B cell (primary cell): Measurements from ENCODE around the gene LRRC47. TPM values are rescaled to one million over a fixed set of nuclear protein-coding genes. Genes with fewer than 3 reads are reported as not detected.

Source experiments
- ATAC-seq: fragments of 200-7000 bp; cut with Tn5 transposase; one replicate; pipeline ENCODE4 v1.10.0; 2021; ENCODE audit warnings: low read depth, mild to moderate bottlenecking, moderate number of reproducible peaks, moderate library complexity
- CTCF ChIA-PET: fragments of 350-600 bp; sonication (Branson Sonifier 250); formaldehyde crosslinking; loops from one replicate; lab custom pipeline; 2021; ENCODE audit warnings: antibody characterized with exemption, inconsistent platforms; lab: Charles Lee
- POLR2A ChIA-PET: fragments of 350-600 bp; sonication (Branson Sonifier 250); formaldehyde crosslinking; loops from one replicate; lab custom pipeline; 2021; ENCODE audit warnings: antibody characterized with exemption; lab: Charles Lee
- DNase-seq: peaks from one replicate; pipeline ENCODE4 v3.0.0; 2013
- H2AFZ ChIP-seq: 2 replicates; pipeline ENCODE4 v1.6.1; 2012; ENCODE audit warnings: mild to moderate bottlenecking, low read depth, low read length; ENCODE audit not compliant: insufficient read depth, poor library complexity, severe bottlenecking
- H3K27ac ChIP-seq, 2 donors: 1 replicate in 1 of 2; 2 replicates in 1 of 2; pipeline ENCODE4 v1.5.1; 2012 to 2013; ENCODE audit warnings: low read length in 2 of 2, mild to moderate bottlenecking in 2 of 2, moderate library complexity in 1 of 2
- H3K27me3 ChIP-seq, 4 experiments: fragments of 200-600 bp in 1 of 4; sonication (generic) in 1 of 4; replicated peaks in 1 of 4; 1 replicate in 2 of 4; 2 replicates in 2 of 4; pipeline versions ENCODE4 v1.6.1 to v1.7.0; 2013 to 2016; ENCODE audit warnings: low read length in 3 of 4, mild to moderate bottlenecking in 2 of 4, mixed read lengths in 1 of 4, moderate library complexity in 1 of 4; ENCODE audit not compliant: insufficient read depth in 4 of 4, control insufficient read depth in 3 of 4; ENCODE audit errors: control extremely low read depth in 1 of 4
- H3K36me3 ChIP-seq, 2 experiments: replicated peaks in 1 of 2; 1 replicate in 1 of 2; 2 replicates in 1 of 2; pipeline versions ENCODE4 v1.6.1 to v1.7.1; 2013; ENCODE audit warnings: low read length in 1 of 2; ENCODE audit not compliant: insufficient read depth in 2 of 2, control insufficient read depth in 1 of 2; ENCODE audit errors: control extremely low read depth in 1 of 2, extremely low read depth in 1 of 2
- H3K4me1 ChIP-seq, 2 donors: fragments of 200-600 bp in 1 of 2; sonication (generic) in 1 of 2; 1 replicate in 1 of 2; 2 replicates in 1 of 2; pipeline versions ENCODE4 v1.5.1 to v1.6.1; 2013 to 2017; ENCODE audit warnings: low read length in 2 of 2; ENCODE audit not compliant: control insufficient read depth in 2 of 2, insufficient read depth in 2 of 2
- H3K4me2 ChIP-seq: replicated peaks from 2 replicates; pipeline ENCODE3; 2012; ENCODE audit warnings: mild to moderate bottlenecking, low read depth, low read length; ENCODE audit not compliant: poor library complexity, severe bottlenecking
- H3K4me3 ChIP-seq, 5 experiments: fragments of 200-600 bp in 1 of 5; sonication (generic) in 1 of 5; 1 replicate in 3 of 5; 2 replicates in 2 of 5; pipeline versions ENCODE4 v1.5.1 to v1.7.0; 2011 to 2016; ENCODE audit warnings: low read length in 4 of 5, mild to moderate bottlenecking in 4 of 5, low read depth in 2 of 5, control low read depth in 1 of 5, moderate library complexity in 1 of 5; ENCODE audit not compliant: insufficient read depth in 1 of 5; ENCODE audit errors: control extremely low read depth in 1 of 5, extremely low read depth in 1 of 5
- H3K79me2 ChIP-seq: fragments of 200-600 bp; sonication (generic); one replicate; pipeline ENCODE4 v1.6.0; 2016; ENCODE audit warnings: low read length; ENCODE audit not compliant: control insufficient read depth, insufficient read depth
- H3K9ac ChIP-seq: fragments of 200-600 bp; sonication (generic); 2 replicates; pipeline ENCODE4 v1.6.1; 2017; ENCODE audit warnings: mild to moderate bottlenecking, low read length, moderate library complexity
- H3K9me3 ChIP-seq, 3 donors: one replicate each; pipeline versions ENCODE4 v1.6.1 to v1.7.1; 2013; ENCODE audit warnings: low read length in 2 of 3; ENCODE audit not compliant: control insufficient read depth in 2 of 3, insufficient read depth in 1 of 3; ENCODE audit errors: control extremely low read depth in 1 of 3
- H4K20me1 ChIP-seq: 2 replicates; pipeline ENCODE4 v1.6.0; 2012; ENCODE audit warnings: mild to moderate bottlenecking, low read length; ENCODE audit not compliant: insufficient read depth, control insufficient read depth, poor library complexity, severe bottlenecking
- H3K27ac Mint-ChIP-seq: one replicate; pipeline ENCODE4 v1.8.0; 2021; ENCODE audit warnings: mixed read lengths
- H3K27me3 Mint-ChIP-seq: one replicate; pipeline ENCODE4 v1.8.0; 2021; ENCODE audit warnings: mixed read lengths
- H3K4me1 Mint-ChIP-seq: one replicate; pipeline ENCODE4 v1.8.0; 2021; ENCODE audit warnings: mixed read lengths
- H3K4me3 Mint-ChIP-seq: one replicate; pipeline ENCODE4 v1.8.0; 2021; ENCODE audit warnings: mixed read lengths
- H3K9me3 Mint-ChIP-seq: one replicate; pipeline ENCODE4 v1.8.0; 2022; ENCODE audit warnings: mixed read lengths; ENCODE audit not compliant: insufficient read depth
- CTCF ChIP-seq: fragments of 200-600 bp; IDR thresholded peaks from one replicate; pipeline ENCODE4 v1.8.0; 2022; ENCODE audit warnings: antibody characterized with exemption, mild to moderate bottlenecking
- EZH2 ChIP-seq: IDR thresholded peaks from 2 replicates; pipeline ENCODE4 v1.6.1; 2012; ENCODE audit warnings: borderline replicate concordance, low read depth, mild to moderate bottlenecking, moderate library complexity, low read length; ENCODE audit not compliant: insufficient read depth, poor library complexity, severe bottlenecking
- WGBS: methylation state at CpG from one replicate; pipeline ENCODE4 v1.1.5; 2013; ENCODE audit warnings: missing lambda C conversion rate; ENCODE audit not compliant: insufficient coverage; 5-methylcytosine and 5-hydroxymethylcytosine counted together
- intact Hi-C: fragments of 100-400 bp; cut with micrococcal nuclease; formaldehyde crosslinking; loops from one replicate; pipeline ENCODE4 v1.10.0; 2022
- polyA plus RNA-seq: library from polyadenylated mRNA; depleted of rRNA; stranded (reverse); fragments of >200 nt; gene quantifications from 2 replicates; pipeline ENCODE4 v1.2.3, GENCODE V29; 2012
- total RNA-seq, 2 donors: library from RNA; stranded (reverse); fragments of 120-200 nt in 1 of 2; gene quantifications; 1 replicate in 1 of 2; 2 replicates in 1 of 2; pipeline versions ENCODE4 v1.2.3 to v1.2.4, GENCODE V29; 2013 to 2022

LRRC47 gene
- total and polyA plus RNA-seq, 2 donors (not counting 1 experiment from before 2014, with no cell fraction given) = 16.7 to 48.2 TPM

DNA sequence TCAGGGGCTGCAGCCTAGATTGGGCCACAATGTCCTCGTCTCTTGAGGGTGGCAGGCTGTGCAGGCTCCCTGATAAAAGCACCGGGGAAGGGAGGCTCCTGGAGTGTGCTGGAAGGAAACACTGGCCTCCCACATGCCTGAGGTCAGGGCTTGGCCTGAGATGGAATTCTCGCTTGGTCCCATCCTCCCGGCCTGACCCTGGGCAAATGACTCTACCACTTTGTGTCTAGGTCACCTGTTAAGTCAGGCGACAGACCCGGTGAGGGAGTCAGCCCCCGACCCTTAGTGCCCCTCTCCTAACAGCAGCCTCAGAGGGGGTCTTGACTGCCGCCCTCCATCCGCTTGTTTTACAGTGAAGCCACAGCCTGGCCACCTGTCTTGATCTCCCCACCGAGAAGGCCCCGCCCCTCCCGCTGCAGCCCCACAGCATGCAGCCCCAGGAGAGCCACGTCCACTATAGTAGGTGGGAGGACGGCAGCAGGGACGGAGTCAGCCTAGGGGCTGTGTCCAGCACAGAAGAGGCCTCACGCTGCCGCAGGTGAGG is 21.3 kb downstream of the LRRC47 start:
- H3K9me3 Mint-ChIP-seq = no peaks in the 10 kb centered on the region
- peak overlapping the region; percentile 59 for H3K27ac Mint-ChIP-seq
- WGBS = 43% methylated on average over 16 of the region's 17 CpGs
- ChIA-PET CTCF (interaction anchor here (1.1 to 2.2 kb wide), 5 partner anchors 12 to 122 kb away, joined by 3 to 14 read pairs (median 4); partner anchors contain the start of gene LRRC47), POLR2A (no interaction called here)
- no peaks in the 10 kb centered on the region for H3K27me3 Mint-ChIP-seq
- Histone ChIP-seq H3K27me3 (no peaks in the 10 kb centered on the region), H3K27ac (no peak overlapping the region), H2AFZ (no peak overlapping the region), H3K9ac (no peak overlapping the region), H3K9me3 (no peaks in the 10 kb centered on the region), H3K4me1 (peaks cover 19 to 33% of the 10 kb centered on the region in 2 donors), H3K79me2 (no peaks in the 10 kb centered on the region), H4K20me1 (no peaks in the 10 kb centered on the region), H3K4me2 (peak overlapping the region; percentile 43), H3K36me3 (peaks cover 0 to 6% of the 10 kb centered on the region in 2 experiments), H3K4me3 (no peak overlapping the region)
- ATAC-seq (no peak), DNase-seq (no peak)
- H3K4me3 Mint-ChIP-seq = peak overlapping the region; percentile 29
- H3K4me1 Mint-ChIP-seq = peaks cover 23% of the 10 kb centered on the region
- intact Hi-C loops = no loop called here
- no peak for TF ChIP-seq EZH2
- no peak for TF ChIP-seq CTCF

DNA sequence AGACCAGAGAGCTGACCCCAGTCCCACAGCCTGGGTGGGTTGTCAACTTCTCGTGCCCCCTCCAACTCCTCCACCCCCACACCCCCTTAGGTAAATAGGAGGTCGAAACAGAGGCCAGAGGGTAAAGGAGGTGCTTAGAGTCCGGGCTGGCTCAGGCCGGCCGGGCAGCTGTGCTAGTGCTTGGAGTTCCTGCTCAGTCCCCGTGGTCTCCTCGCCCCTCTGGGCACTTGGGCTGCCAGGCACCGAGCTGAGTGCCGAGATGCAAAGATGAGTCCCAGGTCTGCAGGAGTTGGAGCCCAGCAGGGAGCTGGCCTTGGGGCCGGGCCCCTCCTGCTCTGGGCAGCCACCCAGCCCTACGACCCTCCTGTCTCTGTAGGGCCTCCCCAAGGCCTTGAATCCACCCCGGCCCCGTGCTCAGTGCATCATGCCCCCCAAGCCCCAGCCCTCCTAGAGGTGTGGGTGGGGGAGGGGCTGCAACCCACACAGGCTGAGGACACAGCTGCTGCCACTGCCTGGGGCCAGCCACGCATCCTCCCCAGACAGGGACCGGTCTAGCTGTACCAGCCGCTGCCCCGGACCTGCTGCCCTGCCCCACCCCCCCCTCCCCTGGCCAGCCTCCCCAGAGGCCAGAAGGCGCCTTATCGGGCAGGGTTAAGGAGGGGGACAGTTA is 21.9 kb downstream of the LRRC47 start:
- Mint-ChIP-seq H3K4me3 (no peak overlapping the region), H3K9me3 (no peaks in the 10 kb centered on the region), H3K4me1 (peaks cover 23% of the 10 kb centered on the region), H3K27me3 (no peaks in the 10 kb centered on the region), H3K27ac (no peak overlapping the region)
- Histone ChIP-seq H4K20me1 (no peaks in the 10 kb centered on the region), H3K9me3 (no peaks in the 10 kb centered on the region), H2AFZ (no peak overlapping the region), H3K27me3 (no peaks in the 10 kb centered on the region), H3K4me2 (no peak overlapping the region), H3K27ac (no peak overlapping the region), H3K4me1 (peaks cover 19 to 33% of the 10 kb centered on the region in 2 donors), H3K9ac (no peak overlapping the region), H3K36me3 (no peaks in the 10 kb centered on the region), H3K4me3 (no peak overlapping the region), H3K79me2 (no peaks in the 10 kb centered on the region)
- POLR2A ChIA-PET = interaction anchor here (1.4 kb wide), 1 partner anchor 22 kb away, joined by 5 read pairs; the partner anchor contains the start of gene LRRC47
- WGBS = 94% methylated on average over 13 of the region's 19 CpGs
- intact Hi-C loops = no loop called here
- DNase-seq (no peak), ATAC-seq (no peak)
- TF ChIP-seq CTCF (no peak), EZH2 (no peak)
- CTCF ChIA-PET = interaction anchor here (0.6 to 2.2 kb wide), 3 partner anchors 13 to 28 kb away, joined by 3 to 8 read pairs (median 4); no protein-coding TSS in a partner anchor
